Liver (tissue), 9 donors: ENCODE measurements around the gene TRDMT1. TPM values are rescaled to one million over a fixed set of nuclear protein-coding genes. Genes with fewer than 3 reads are reported as not detected.

Source experiments
- DNase-seq: peaks from one replicate; pipeline ENCODE4 v3.0.0-alpha.2; 2017; ENCODE audit warnings: low spot score
- H3K27ac ChIP-seq, 2 donors: one replicate each; pipeline ENCODE4 v1.7.0; 2013; ENCODE audit warnings: inconsistent platforms in 2 of 2, low read length in 2 of 2, control low read depth in 1 of 2, low read depth in 1 of 2, mild to moderate bottlenecking in 1 of 2
- H3K27me3 ChIP-seq, 4 donors: one replicate each; pipeline versions ENCODE4 v1.6.1 to v1.7.0; 2013; ENCODE audit warnings: low read length in 3 of 4, inconsistent platforms in 1 of 4, mild to moderate bottlenecking in 1 of 4, moderate library complexity in 1 of 4; ENCODE audit not compliant: control insufficient read depth in 4 of 4, insufficient read depth in 4 of 4
- H3K36me3 ChIP-seq, 4 donors: one replicate each; pipeline versions ENCODE4 v1.6.1 to v1.7.0; 2013; ENCODE audit warnings: low read length in 3 of 4, mild to moderate bottlenecking in 3 of 4, low read depth in 1 of 4, moderate library complexity in 1 of 4; ENCODE audit not compliant: control insufficient read depth in 4 of 4, insufficient read depth in 3 of 4
- H3K4me1 ChIP-seq, 4 donors: one replicate each; pipeline versions ENCODE4 v1.6.1 to v1.7.0; 2013; ENCODE audit warnings: low read length in 3 of 4, mild to moderate bottlenecking in 3 of 4, moderate library complexity in 1 of 4; ENCODE audit not compliant: control insufficient read depth in 4 of 4, insufficient read depth in 4 of 4
- H3K4me3 ChIP-seq, 3 donors: one replicate each; pipeline versions ENCODE4 v1.6.1 to v1.7.0; 2013; ENCODE audit warnings: low read length in 3 of 3, control low read depth in 1 of 3, low read depth in 1 of 3, mild to moderate bottlenecking in 1 of 3
- H3K9ac ChIP-seq, 2 donors: one replicate each; pipeline ENCODE4 v1.7.0; 2013; ENCODE audit warnings: low read length in 2 of 2, mild to moderate bottlenecking in 2 of 2, moderate library complexity in 2 of 2, control low read depth in 1 of 2, low read depth in 1 of 2
- H3K9me3 ChIP-seq, 4 donors: one replicate each; pipeline versions ENCODE4 v1.6.1 to v1.7.0; 2013; ENCODE audit warnings: low read length in 3 of 4; ENCODE audit not compliant: control insufficient read depth in 4 of 4
- CTCF ChIP-seq: fragments of 150-350 bp; IDR thresholded peaks from 2 replicates; pipeline ENCODE4 v1.5.1; 2017; ENCODE audit warnings: improper control_type of control experiment, low read depth, low read length; ENCODE audit not compliant: missing input control
- EGR1 ChIP-seq, 2 donors: IDR thresholded peaks; 2 replicates each; pipeline ENCODE4 v1.6.1; 2016 to 2018; ENCODE audit warnings: antibody characterized with exemption in 2 of 2, low read depth in 2 of 2
- FOXA1 ChIP-seq: IDR thresholded peaks from 2 replicates; pipeline ENCODE4 v1.6.1; 2016; ENCODE audit warnings: antibody characterized with exemption
- FOXA2 ChIP-seq: IDR thresholded peaks from 2 replicates; pipeline ENCODE4 v1.6.1; 2016; ENCODE audit warnings: antibody characterized with exemption
- GABPA ChIP-seq, 2 donors: IDR thresholded peaks in 1 of 2; conservative IDR thresholded peaks in 1 of 2; 2 replicates each; pipeline ENCODE4 v1.6.1; 2016; ENCODE audit warnings: antibody characterized with exemption in 2 of 2, mild to moderate bottlenecking in 1 of 2, moderate library complexity in 1 of 2
- HNF4A ChIP-seq, 2 donors: conservative IDR thresholded peaks; 2 replicates each; pipeline ENCODE4 v1.6.1; 2016; ENCODE audit warnings: antibody characterized with exemption in 2 of 2, mild to moderate bottlenecking in 2 of 2
- HNF4G ChIP-seq: IDR thresholded peaks from 2 replicates; pipeline ENCODE4 v1.6.1; 2016; ENCODE audit warnings: antibody characterized with exemption
- JUND ChIP-seq, 2 donors: IDR thresholded peaks; 2 replicates each; pipeline ENCODE4 v1.6.1; 2016; ENCODE audit warnings: antibody characterized with exemption in 2 of 2
- NR2F2 ChIP-seq: IDR thresholded peaks from 2 replicates; pipeline ENCODE4 v1.6.1; 2016; ENCODE audit warnings: antibody characterized with exemption
- RAD21 ChIP-seq, 2 donors: IDR thresholded peaks; 2 replicates each; pipeline ENCODE4 v1.6.1; 2016; ENCODE audit warnings: antibody characterized with exemption in 2 of 2, mild to moderate bottlenecking in 2 of 2
- REST ChIP-seq: IDR thresholded peaks from 2 replicates; pipeline ENCODE4 v1.6.1; 2016; ENCODE audit warnings: antibody characterized with exemption, mild to moderate bottlenecking
- RXRA ChIP-seq, 2 donors: IDR thresholded peaks; 2 replicates each; pipeline ENCODE4 v1.6.1; 2017 to 2018; ENCODE audit warnings: antibody characterized with exemption in 2 of 2, mild to moderate bottlenecking in 1 of 2
- SP1 ChIP-seq: IDR thresholded peaks from 2 replicates; pipeline ENCODE4 v1.6.1; 2018; ENCODE audit warnings: antibody characterized with exemption, mild to moderate bottlenecking
- TAF1 ChIP-seq: conservative IDR thresholded peaks from 2 replicates; pipeline ENCODE4 v1.6.1; 2016; ENCODE audit warnings: antibody characterized with exemption, mild to moderate bottlenecking
- YY1 ChIP-seq: IDR thresholded peaks from 2 replicates; pipeline ENCODE4 v1.6.1; 2016; ENCODE audit warnings: antibody characterized with exemption, mild to moderate bottlenecking
- WGBS: extraction: QIAGEN DNeasy Blood & Tissue Kit; methylation state at CpG from one replicate; pipeline ENCODE4 v1.1.7; 2013; 5-methylcytosine and 5-hydroxymethylcytosine counted together
- polyA plus RNA-seq, 2 donors: library from polyadenylated mRNA; stranded (reverse) in 1 of 2; unstranded in 1 of 2; fragments of 200-250 nt in 1 of 2; fragments of >200 nt in 1 of 2; fragmentation: Nextera tagmentation in 1 of 2; extraction: Ambion mirVana in 1 of 2; gene quantifications; one replicate each; pipeline versions ENCODE4 v1.2.1 to v1.2.3, GENCODE V29; 2013 to 2015
- total RNA-seq, 2 donors: library from RNA; depleted of rRNA; stranded (reverse); fragments of >200 nt; gene quantifications; one replicate each; pipeline ENCODE4 v1.2.3, GENCODE V29; 2014
- TF ChIP-seq, protein P1 (sequence below): IDR thresholded peaks from 2 replicates; pipeline ENCODE4 v1.6.1; 2016; ENCODE audit warnings: antibody characterized with exemption
- TF ChIP-seq, protein P2 (sequence below): IDR thresholded peaks from 2 replicates; pipeline ENCODE4 v1.6.1; 2016; ENCODE audit warnings: antibody characterized with exemption
- TF ChIP-seq, protein P3 (sequence below): IDR thresholded peaks from 2 replicates; pipeline ENCODE4 v1.6.1; 2016; ENCODE audit warnings: antibody characterized with exemption
- donor health status: healthy.
- donor health status: healthy.
- donor health status: healthy.
- donor health status: healthy.
- donor health status: healthy.

Gene TRDMT1
- total and polyA plus RNA-seq, 4 donors, result 0.38 to 2.4 (median 1.1) TPM

- WGBS, result 84% methylated on average over 4 of the region's 4 CpGs
- Histone ChIP-seq H3K4me3 (no peak overlapping the region), H3K27ac (no peak overlapping the region), H3K9ac (no peak overlapping the region), H3K27me3 (no peaks in the 10 kb centered on the region), H3K36me3 (no peaks in the 10 kb centered on the region), H3K4me1 (no peaks in the 10 kb centered on the region), H3K9me3 (no peaks in the 10 kb centered on the region)
- TF ChIP-seq TAF1 (no peak), HNF4A (conservative IDR thresholded peaks at IDR 0.05) (no peak), YY1 (no peak), RXRA (IDR thresholded peaks at IDR 0.05) (no peak), SP1 (no peak), NR2F2 (no peak)
- TF ChIP-seq, protein P1, sequence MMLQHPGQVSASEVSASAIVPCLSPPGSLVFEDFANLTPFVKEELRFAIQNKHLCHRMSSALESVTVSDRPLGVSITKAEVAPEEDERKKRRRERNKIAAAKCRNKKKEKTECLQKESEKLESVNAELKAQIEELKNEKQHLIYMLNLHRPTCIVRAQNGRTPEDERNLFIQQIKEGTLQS, result no peak
- TF ChIP-seq, protein P2, sequence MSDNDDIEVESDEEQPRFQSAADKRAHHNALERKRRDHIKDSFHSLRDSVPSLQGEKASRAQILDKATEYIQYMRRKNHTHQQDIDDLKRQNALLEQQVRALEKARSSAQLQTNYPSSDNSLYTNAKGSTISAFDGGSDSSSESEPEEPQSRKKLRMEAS, result no peak
- no peak for DNase-seq
Measured at GRCh38 chr10:17171141-17171641, 30.3 kb downstream of the TRDMT1 start.

- Histone ChIP-seq H3K4me1 (no peaks in the 10 kb centered on the region), H3K36me3 (no peaks in the 10 kb centered on the region), H3K27ac (no peak overlapping the region), H3K9ac (no peak overlapping the region), H3K9me3 (no peaks in the 10 kb centered on the region), H3K27me3 (no peaks in the 10 kb centered on the region), H3K4me3 (no peak overlapping the region)
- DNase-seq, result no peak
- TF ChIP-seq REST, result no peak
- TF ChIP-seq FOXA2, result no peak
- no peak for TF ChIP-seq HNF4A (conservative IDR thresholded peaks at IDR 0.05)
- TF ChIP-seq, protein P3, sequence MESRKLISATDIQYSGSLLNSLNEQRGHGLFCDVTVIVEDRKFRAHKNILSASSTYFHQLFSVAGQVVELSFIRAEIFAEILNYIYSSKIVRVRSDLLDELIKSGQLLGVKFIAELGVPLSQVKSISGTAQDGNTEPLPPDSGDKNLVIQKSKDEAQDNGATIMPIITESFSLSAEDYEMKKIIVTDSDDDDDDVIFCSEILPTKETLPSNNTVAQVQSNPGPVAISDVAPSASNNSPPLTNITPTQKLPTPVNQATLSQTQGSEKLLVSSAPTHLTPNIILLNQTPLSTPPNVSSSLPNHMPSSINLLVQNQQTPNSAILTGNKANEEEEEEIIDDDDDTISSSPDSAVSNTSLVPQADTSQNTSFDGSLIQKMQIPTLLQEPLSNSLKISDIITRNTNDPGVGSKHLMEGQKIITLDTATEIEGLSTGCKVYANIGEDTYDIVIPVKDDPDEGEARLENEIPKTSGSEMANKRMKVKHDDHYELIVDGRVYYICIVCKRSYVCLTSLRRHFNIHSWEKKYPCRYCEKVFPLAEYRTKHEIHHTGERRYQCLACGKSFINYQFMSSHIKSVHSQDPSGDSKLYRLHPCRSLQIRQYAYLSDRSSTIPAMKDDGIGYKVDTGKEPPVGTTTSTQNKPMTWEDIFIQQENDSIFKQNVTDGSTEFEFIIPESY, result no peak
- no peak for TF ChIP-seq EGR1 (IDR thresholded peaks at IDR 0.05; ENCODE audit: low read depth in 2 of 2)
- TF ChIP-seq TAF1, result no peak
- TF ChIP-seq, protein P1, result no peak
- TF ChIP-seq FOXA1, result no peak
- TF ChIP-seq RAD21 (IDR thresholded peaks at IDR 0.05), result no peak
- no peak for TF ChIP-seq JUND (IDR thresholded peaks at IDR 0.05)
- TF ChIP-seq YY1, result no peak
- no peak for TF ChIP-seq NR2F2
- TF ChIP-seq, protein P2, result no peak
- TF ChIP-seq SP1, result no peak
- TF ChIP-seq CTCF, result no peak
- no peak for TF ChIP-seq GABPA (IDR thresholded peaks at IDR 0.05 in 1 of 2, conservative IDR thresholded peaks at IDR 0.05 in 1 of 2)
- no peak for TF ChIP-seq RXRA (IDR thresholded peaks at IDR 0.05)
- TF ChIP-seq HNF4G, result no peak
- 67% methylated on average over 4 of the region's 4 CpGs for WGBS
Measured at GRCh38 chr10:17169803-17170202, 31.7 kb downstream of the TRDMT1 start.
